ENCODE measurements around the gene TXNL1. TPM values are rescaled to one million over a fixed set of nuclear protein-coding genes. Genes with fewer than 3 reads are reported as not detected.

The TXNL1 gene
- total RNA-seq, 1 experiment from 2014 or later, result 75.8 TPM

- no peak overlapping the region for H2AFZ ChIP-seq (ENCODE audit: low read length)
- no peak overlapping the region for H3K4me2 ChIP-seq (ENCODE audit: low read length)
- no peak for ATAC-seq
- TF ChIP-seq, protein P1, sequence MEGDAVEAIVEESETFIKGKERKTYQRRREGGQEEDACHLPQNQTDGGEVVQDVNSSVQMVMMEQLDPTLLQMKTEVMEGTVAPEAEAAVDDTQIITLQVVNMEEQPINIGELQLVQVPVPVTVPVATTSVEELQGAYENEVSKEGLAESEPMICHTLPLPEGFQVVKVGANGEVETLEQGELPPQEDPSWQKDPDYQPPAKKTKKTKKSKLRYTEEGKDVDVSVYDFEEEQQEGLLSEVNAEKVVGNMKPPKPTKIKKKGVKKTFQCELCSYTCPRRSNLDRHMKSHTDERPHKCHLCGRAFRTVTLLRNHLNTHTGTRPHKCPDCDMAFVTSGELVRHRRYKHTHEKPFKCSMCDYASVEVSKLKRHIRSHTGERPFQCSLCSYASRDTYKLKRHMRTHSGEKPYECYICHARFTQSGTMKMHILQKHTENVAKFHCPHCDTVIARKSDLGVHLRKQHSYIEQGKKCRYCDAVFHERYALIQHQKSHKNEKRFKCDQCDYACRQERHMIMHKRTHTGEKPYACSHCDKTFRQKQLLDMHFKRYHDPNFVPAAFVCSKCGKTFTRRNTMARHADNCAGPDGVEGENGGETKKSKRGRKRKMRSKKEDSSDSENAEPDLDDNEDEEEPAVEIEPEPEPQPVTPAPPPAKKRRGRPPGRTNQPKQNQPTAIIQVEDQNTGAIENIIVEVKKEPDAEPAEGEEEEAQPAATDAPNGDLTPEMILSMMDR (conservative IDR thresholded peaks at IDR 0.05; ENCODE audit: low read depth, low read length), result no peak
- TF ChIP-seq EZH2 (IDR thresholded peaks at IDR 0.05; ENCODE audit: low read length, unreplicated experiment) (no peak), EZH2phosphoT487 (IDR thresholded peaks at IDR 0.05; ENCODE audit: borderline replicate concordance, low read length) (no peak)
- H3K9me2 ChIP-seq (replicated peaks; ENCODE audit: low read length), result no peaks in the 10 kb centered on the region
- DNase-seq, result no peak
- POLR2A ChIA-PET (ENCODE audit: unreplicated experiment), result no interaction called here
- peaks cover 17% of the 10 kb centered on the region for H3K4me1 ChIP-seq (ENCODE audit: insufficient read depth, low read length)
- CTCF ChIA-PET, result no interaction called here
- intact Hi-C loops (cut with micrococcal nuclease), result no loop called here
- no peaks in the 10 kb centered on the region for H3K27me3 ChIP-seq (ENCODE audit: low read length)
- no peak overlapping the region for H3K9ac ChIP-seq (ENCODE audit: low read length)
- no peaks in the 10 kb centered on the region for H3K9me3 ChIP-seq (ENCODE audit: low read length)
- no peaks in the 10 kb centered on the region for H4K20me1 ChIP-seq (ENCODE audit: low read length)
- no peak overlapping the region for H3K4me3 ChIP-seq (ENCODE audit: low read length)
- H3K36me3 ChIP-seq (ENCODE audit: low read depth, low read length), result no peaks in the 10 kb centered on the region
- H3F3A ChIP-seq (ENCODE audit: low read length, unreplicated experiment), result no peaks in the 10 kb centered on the region
- no peaks in the 10 kb centered on the region for H3K79me2 ChIP-seq (ENCODE audit: low read length)
- H3K27ac ChIP-seq (ENCODE audit: low read length), result no peak overlapping the region
- BruUV-seq (replicated peaks), result no TSS peak
Observed at GRCh38 chr18:56560992-56561391, 77.4 kb downstream of the TXNL1 start.

GRCh38 chr18:56559044-56559443 is 79.3 kb downstream of the TXNL1 start:
- H3K4me2 ChIP-seq (ENCODE audit: low read length), result no peak overlapping the region
- H3K79me2 ChIP-seq (ENCODE audit: low read length), result no peaks in the 10 kb centered on the region
- intact Hi-C loops (cut with micrococcal nuclease), result no loop called here
- no peak overlapping the region for H2AFZ ChIP-seq (ENCODE audit: low read length)
- H3F3A ChIP-seq (ENCODE audit: low read length, unreplicated experiment), result no peaks in the 10 kb centered on the region
- no peaks in the 10 kb centered on the region for H3K9me2 ChIP-seq (replicated peaks; ENCODE audit: low read length)
- no peaks in the 10 kb centered on the region for H3K36me3 ChIP-seq (ENCODE audit: low read depth, low read length)
- H3K9ac ChIP-seq (ENCODE audit: low read length), result no peak overlapping the region
- H3K9me3 ChIP-seq (ENCODE audit: low read length), result no peaks in the 10 kb centered on the region
- H3K27ac ChIP-seq (ENCODE audit: low read length), result no peak overlapping the region
- H3K4me3 ChIP-seq (ENCODE audit: low read length), result no peak overlapping the region
- ChIA-PET CTCF (no interaction called here), POLR2A (ENCODE audit: unreplicated experiment) (no interaction called here)
- H3K4me1 ChIP-seq (ENCODE audit: insufficient read depth, low read length), result no peaks in the 10 kb centered on the region
- ATAC-seq (no peak), DNase-seq (no peak)
- TF ChIP-seq EZH2 (IDR thresholded peaks at IDR 0.05; ENCODE audit: low read length, unreplicated experiment), result no peak
- TF ChIP-seq EZH2phosphoT487 (IDR thresholded peaks at IDR 0.05; ENCODE audit: borderline replicate concordance, low read length), result no peak
- TF ChIP-seq, protein P1 (conservative IDR thresholded peaks at IDR 0.05; ENCODE audit: low read depth, low read length), result no peak
- no peaks in the 10 kb centered on the region for H3K27me3 ChIP-seq (ENCODE audit: low read length)
- no TSS peak for BruUV-seq (replicated peaks)
- no peaks in the 10 kb centered on the region for H4K20me1 ChIP-seq (ENCODE audit: low read length)

- Histone ChIP-seq H2AFZ (ENCODE audit: low read length) (no peak overlapping the region), H3K4me2 (ENCODE audit: low read length) (no peak overlapping the region), H3K27me3 (ENCODE audit: low read length) (no peaks in the 10 kb centered on the region), H3K4me3 (ENCODE audit: low read length) (no peak overlapping the region), H3F3A (ENCODE audit: low read length, unreplicated experiment) (no peaks in the 10 kb centered on the region), H3K79me2 (ENCODE audit: low read length) (no peaks in the 10 kb centered on the region), H3K9ac (ENCODE audit: low read length) (no peak overlapping the region), H4K20me1 (ENCODE audit: low read length) (no peaks in the 10 kb centered on the region), H3K9me3 (ENCODE audit: low read length) (no peaks in the 10 kb centered on the region), H3K36me3 (ENCODE audit: low read depth, low read length) (no peaks in the 10 kb centered on the region), H3K27ac (ENCODE audit: low read length) (no peak overlapping the region), H3K4me1 (ENCODE audit: insufficient read depth, low read length) (no peaks in the 10 kb centered on the region), H3K9me2 (replicated peaks; ENCODE audit: low read length) (no peaks in the 10 kb centered on the region)
- CTCF ChIA-PET, result no interaction called here
- BruUV-seq (replicated peaks), result no TSS peak
- POLR2A ChIA-PET (ENCODE audit: unreplicated experiment), result no interaction called here
- no peak for ATAC-seq
- intact Hi-C loops (cut with micrococcal nuclease), result no loop called here
- TF ChIP-seq, protein P1 (conservative IDR thresholded peaks at IDR 0.05; ENCODE audit: low read depth, low read length), result no peak
- TF ChIP-seq EZH2phosphoT487 (IDR thresholded peaks at IDR 0.05; ENCODE audit: borderline replicate concordance, low read length) (no peak), EZH2 (IDR thresholded peaks at IDR 0.05; ENCODE audit: low read length, unreplicated experiment) (no peak)
- no peak for DNase-seq
Observed at GRCh38 chr18:56556907-56557306, 81.5 kb downstream of the TXNL1 start.
